Fibroblast of lung (primary cell): ENCODE data around the gene CARS1. TPM values are rescaled to one million over a fixed set of nuclear protein-coding genes. Genes with fewer than 3 reads are reported as not detected.

ENCODE experiments used
- DNase-seq, 2 donors: peaks; one replicate each; pipeline versions ENCODE4 v3.0.0 to v3.0.0-alpha.2; 2010; ENCODE audit warnings: low read depth in 2 of 2
- H2AFZ ChIP-seq: 2 replicates; pipeline ENCODE4 v1.5.1; 2012; ENCODE audit warnings: low read length, control low read depth, inconsistent platforms
- H3K27ac ChIP-seq: 2 replicates; pipeline ENCODE4 v1.5.1; 2011; ENCODE audit warnings: low read length, control low read depth; ENCODE audit not compliant: insufficient read depth
- H3K27me3 ChIP-seq: 2 replicates; pipeline ENCODE4 v1.5.1; 2011; ENCODE audit warnings: mild to moderate bottlenecking, low read length; ENCODE audit not compliant: control insufficient read depth, insufficient read depth
- H3K36me3 ChIP-seq: 2 replicates; pipeline ENCODE4 v1.5.1; 2011; ENCODE audit warnings: low read length; ENCODE audit not compliant: control insufficient read depth, insufficient read depth
- H3K4me1 ChIP-seq: 2 replicates; pipeline ENCODE4 v1.5.1; 2011; ENCODE audit warnings: low read length; ENCODE audit not compliant: control insufficient read depth, insufficient read depth; ENCODE audit errors: extremely low read depth
- H3K4me2 ChIP-seq: 2 replicates; pipeline ENCODE4 v1.5.1; 2011; ENCODE audit warnings: low read length, control low read depth; ENCODE audit not compliant: insufficient read depth; ENCODE audit errors: extremely low read depth
- H3K4me3 ChIP-seq, 4 experiments: fragments of 200-600 bp in 1 of 4; sonication (generic) in 1 of 4; replicated peaks in 1 of 4; 2 replicates each; pipeline ENCODE4 v1.5.1; 2011 to 2016; ENCODE audit warnings: low read length in 4 of 4, low read depth in 3 of 4, mild to moderate bottlenecking in 3 of 4, control low read depth in 2 of 4, inconsistent platforms in 1 of 4, mixed read lengths in 1 of 4; ENCODE audit not compliant: insufficient read depth in 1 of 4; ENCODE audit errors: control extremely low read depth in 1 of 4
- H3K79me2 ChIP-seq: 2 replicates; pipeline ENCODE4 v1.5.1; 2012; ENCODE audit warnings: mild to moderate bottlenecking, low read length, inconsistent platforms; ENCODE audit not compliant: control insufficient read depth, insufficient read depth
- H3K9ac ChIP-seq: 2 replicates; pipeline ENCODE4 v1.5.1; 2011; ENCODE audit warnings: mild to moderate bottlenecking, low read length, control low read depth; ENCODE audit not compliant: insufficient read depth
- H3K9me3 ChIP-seq: 2 replicates; pipeline ENCODE4 v1.5.1; 2012; ENCODE audit warnings: low read depth, low read length; ENCODE audit not compliant: control insufficient read depth, insufficient read depth
- H4K20me1 ChIP-seq: 2 replicates; pipeline ENCODE4 v1.5.1; 2011; ENCODE audit warnings: low read length; ENCODE audit not compliant: control insufficient read depth, insufficient read depth; ENCODE audit errors: extremely low read depth
- CTCF ChIP-seq, 2 donors: IDR thresholded peaks in 1 of 2; conservative IDR thresholded peaks in 1 of 2; 1 replicate in 1 of 2; 2 replicates in 1 of 2; pipeline ENCODE4 v1.5.1; 2011 to 2012; ENCODE audit warnings: low read length in 2 of 2, control low read depth in 1 of 2, inconsistent platforms in 1 of 2, low read depth in 1 of 2, mild to moderate bottlenecking in 1 of 2
- EZH2 ChIP-seq: IDR thresholded peaks from 2 replicates; pipeline ENCODE4 v1.5.1; 2012; ENCODE audit warnings: low read length, control low read depth, mild to moderate bottlenecking; ENCODE audit errors: missing control alignments
- polyA plus RNA-seq, 2 donors: library from polyadenylated mRNA; depleted of rRNA in 1 of 2; stranded (reverse) in 1 of 2; unstranded in 1 of 2; fragments of >200 nt; gene quantifications; 2 replicates each; pipeline ENCODE4 v1.2.1, GENCODE V29; 2011 to 2012; ENCODE audit warnings: missing spikeins in 1 of 2
- total RNA-seq: library from RNA; depleted of rRNA; stranded (reverse); fragments of >200 nt; gene quantifications from 2 replicates; pipeline ENCODE4 v1.2.1, GENCODE V29; 2014

CARS1 gene
- total and polyA plus RNA-seq, 2 donors (not counting 1 experiment from before 2014, with no cell fraction given): 67.5 to 149 TPM

DNA sequence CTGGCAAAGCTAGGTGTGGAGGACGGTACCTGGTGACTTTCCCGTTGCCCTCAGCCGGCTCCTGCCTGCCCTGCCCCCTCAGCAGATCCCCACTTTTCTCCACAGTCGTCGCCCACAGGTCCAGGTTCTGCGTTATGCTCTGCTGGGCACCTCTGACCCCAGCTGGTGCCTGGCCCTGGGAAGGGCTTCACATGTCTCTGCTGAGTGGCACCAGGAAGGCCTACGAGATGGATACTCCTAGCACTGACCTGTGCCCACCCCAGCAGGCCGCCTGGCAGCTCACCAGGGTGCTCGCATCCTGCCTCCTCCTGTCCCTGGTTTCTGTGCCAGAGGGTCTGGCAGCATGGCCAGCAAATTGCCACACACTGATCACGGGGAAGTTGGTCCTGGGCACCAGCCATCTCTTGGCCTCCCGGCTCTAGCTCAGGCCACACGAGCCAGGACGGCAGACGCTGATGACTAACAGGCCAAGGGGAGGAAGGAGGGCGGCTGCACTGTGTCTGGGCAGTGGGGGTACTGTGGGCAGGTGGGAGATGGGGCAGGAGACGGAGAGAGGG is 13.8 kb downstream of the CARS1 start:
- Histone ChIP-seq H3K4me3 (no peak overlapping the region), H3K36me3 (peaks cover 30% of the 10 kb centered on the region)
- peak; percentile 33 to 62 for DNase-seq

GRCh38 chr11:3042496-3043314 is 14.5 kb downstream of the CARS1 start:
- H3K27ac ChIP-seq: peak overlapping the region; percentile 69
- TF ChIP-seq EZH2 (no peak), CTCF (conservative IDR thresholded peaks at IDR 0.05 in 1 of 2, IDR thresholded peaks at IDR 0.05 in 1 of 2; ENCODE audit: low read depth in 1 of 2, low read length in 2 of 2) (no peak)
- H3K4me3 ChIP-seq: no peak overlapping the region
- H3K4me1 ChIP-seq: peaks cover 10% of the 10 kb centered on the region
- no peaks in the 10 kb centered on the region for H3K9me3 ChIP-seq
- no peak overlapping the region for H2AFZ ChIP-seq
- H3K79me2 ChIP-seq: peaks cover 56% of the 10 kb centered on the region
- H3K27me3 ChIP-seq: no peaks in the 10 kb centered on the region
- no peak overlapping the region for H3K4me2 ChIP-seq
- no peak for DNase-seq
- no peak overlapping the region for H3K9ac ChIP-seq
- no peaks in the 10 kb centered on the region for H4K20me1 ChIP-seq
- peaks cover 33% of the 10 kb centered on the region for H3K36me3 ChIP-seq

More for the DNA sequence above, 13.8 kb downstream of the CARS1 start:
- H3K9me3 ChIP-seq: no peaks in the 10 kb centered on the region
- H3K9ac ChIP-seq: no peak overlapping the region
- no peak overlapping the region for H3K4me2 ChIP-seq
- H2AFZ ChIP-seq: no peak overlapping the region
- H4K20me1 ChIP-seq: no peaks in the 10 kb centered on the region
- no peak for TF ChIP-seq EZH2
- TF ChIP-seq CTCF (conservative IDR thresholded peaks at IDR 0.05 in 1 of 2, IDR thresholded peaks at IDR 0.05 in 1 of 2; ENCODE audit: low read depth in 1 of 2, low read length in 2 of 2): no peak
- peak overlapping the region; percentile 69 for H3K27ac ChIP-seq
- H3K27me3 ChIP-seq: no peaks in the 10 kb centered on the region
- H3K4me1 ChIP-seq: peaks cover 10% of the 10 kb centered on the region
- H3K79me2 ChIP-seq: peaks cover 63% of the 10 kb centered on the region

GRCh38 chr11:3041699-3042441 is 15.4 kb downstream of the CARS1 start:
- Histone ChIP-seq H3K4me3 (no peak overlapping the region), H3K9me3 (no peaks in the 10 kb centered on the region), H3K4me1 (peaks cover 10% of the 10 kb centered on the region), H3K79me2 (peaks cover 51% of the 10 kb centered on the region), H3K4me2 (no peak overlapping the region), H3K9ac (no peak overlapping the region), H4K20me1 (no peaks in the 10 kb centered on the region), H3K36me3 (peaks cover 37% of the 10 kb centered on the region), H3K27me3 (no peaks in the 10 kb centered on the region), H2AFZ (no peak overlapping the region), H3K27ac (no peak overlapping the region)
- DNase-seq: no peak
- no peak for TF ChIP-seq CTCF (conservative IDR thresholded peaks at IDR 0.05 in 1 of 2, IDR thresholded peaks at IDR 0.05 in 1 of 2; ENCODE audit: low read depth in 1 of 2, low read length in 2 of 2)
- TF ChIP-seq EZH2: no peak
